Measurements from ENCODE around the gene WWOX.

DNA sequence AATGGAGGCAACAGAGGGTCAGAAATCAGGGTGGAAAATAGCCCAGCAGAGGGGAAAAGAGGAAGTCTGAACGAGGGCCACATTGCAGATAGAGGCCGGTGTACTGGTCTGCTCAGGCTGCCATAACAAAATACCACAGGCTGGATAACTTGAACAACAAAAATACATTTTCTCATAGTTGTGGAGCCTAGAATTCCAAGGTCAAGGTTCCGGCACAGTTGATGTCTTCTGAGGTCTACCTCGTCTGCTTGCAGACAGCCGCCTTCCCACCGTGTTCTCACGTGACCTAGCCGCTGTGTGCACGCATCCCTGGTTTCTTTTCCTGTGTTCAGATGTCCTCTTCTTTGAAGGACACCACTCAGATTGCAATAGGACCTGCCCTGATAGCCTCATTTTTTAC lies 249.4 kb downstream of the WWOX start:
- TF ChIP-seq, protein P1, sequence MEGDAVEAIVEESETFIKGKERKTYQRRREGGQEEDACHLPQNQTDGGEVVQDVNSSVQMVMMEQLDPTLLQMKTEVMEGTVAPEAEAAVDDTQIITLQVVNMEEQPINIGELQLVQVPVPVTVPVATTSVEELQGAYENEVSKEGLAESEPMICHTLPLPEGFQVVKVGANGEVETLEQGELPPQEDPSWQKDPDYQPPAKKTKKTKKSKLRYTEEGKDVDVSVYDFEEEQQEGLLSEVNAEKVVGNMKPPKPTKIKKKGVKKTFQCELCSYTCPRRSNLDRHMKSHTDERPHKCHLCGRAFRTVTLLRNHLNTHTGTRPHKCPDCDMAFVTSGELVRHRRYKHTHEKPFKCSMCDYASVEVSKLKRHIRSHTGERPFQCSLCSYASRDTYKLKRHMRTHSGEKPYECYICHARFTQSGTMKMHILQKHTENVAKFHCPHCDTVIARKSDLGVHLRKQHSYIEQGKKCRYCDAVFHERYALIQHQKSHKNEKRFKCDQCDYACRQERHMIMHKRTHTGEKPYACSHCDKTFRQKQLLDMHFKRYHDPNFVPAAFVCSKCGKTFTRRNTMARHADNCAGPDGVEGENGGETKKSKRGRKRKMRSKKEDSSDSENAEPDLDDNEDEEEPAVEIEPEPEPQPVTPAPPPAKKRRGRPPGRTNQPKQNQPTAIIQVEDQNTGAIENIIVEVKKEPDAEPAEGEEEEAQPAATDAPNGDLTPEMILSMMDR (IDR thresholded peaks at IDR 0.05; ENCODE audit: poor library complexity, severe bottlenecking): no peak
- TF ChIP-seq TAF1 (IDR thresholded peaks at IDR 0.05; ENCODE audit: low read depth): no peak
- no peak for TF ChIP-seq EZH2 (IDR thresholded peaks at IDR 0.05; ENCODE audit: borderline replicate concordance, insufficient read depth, low read length, poor library complexity, severe bottlenecking)
- no peak for TF ChIP-seq RAD21 (conservative IDR thresholded peaks at IDR 0.05)
- TF ChIP-seq EP300 (conservative IDR thresholded peaks at IDR 0.05; ENCODE audit: poor library complexity, severe bottlenecking): no peak
- TF ChIP-seq MXI1 (conservative IDR thresholded peaks at IDR 0.05; ENCODE audit: poor library complexity, severe bottlenecking): no peak

Measured in neural cell (in vitro differentiated cells).